HG02840 (cell line): ENCODE data around the gene KIF3A.
"Not testable (repeated sequence)": the region's sequence is repeated elsewhere in the genome, so short reads cannot be mapped to it uniquely, and the experiment has no call there.

Source experiments
- ATAC-seq: cut with Tn5 transposase; IDR thresholded peaks from one replicate; pipeline ENCODE4 v1.9.1; 2021; ENCODE audit warnings: mild to moderate bottlenecking, moderate library complexity, moderate number of reproducible peaks; ENCODE audit not compliant: unreplicated experiment, low FRiP score

KIF3A gene

DNA sequence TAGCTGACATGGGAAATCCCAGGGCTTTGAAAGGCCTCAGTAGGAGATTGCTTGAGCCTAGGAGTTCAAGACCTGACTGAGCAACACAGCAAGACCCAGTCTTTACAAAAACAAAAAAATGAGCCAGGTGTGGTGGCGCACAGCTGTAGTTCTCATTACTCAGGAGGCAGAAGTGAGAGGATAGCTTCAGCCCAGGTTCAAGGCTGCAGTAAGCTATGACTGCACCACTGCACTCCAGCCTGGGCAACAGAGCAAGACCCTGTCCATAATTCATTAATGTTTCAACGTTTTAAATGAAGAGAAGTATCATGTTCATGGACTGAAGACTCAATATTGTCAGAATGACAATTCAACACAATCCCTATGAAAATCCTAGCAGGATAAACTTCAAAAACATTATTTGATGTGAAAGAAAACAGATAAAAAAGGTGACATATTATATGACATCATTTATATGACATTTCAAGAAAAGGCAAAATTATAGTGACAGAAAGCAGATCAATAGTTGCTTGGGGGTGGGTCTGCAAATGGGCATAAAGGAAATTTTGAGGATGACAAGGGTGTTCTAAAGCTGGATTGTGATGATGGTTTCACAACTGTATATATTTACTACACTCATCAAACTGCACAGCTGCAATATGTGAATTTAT lies 3.7 kb downstream of the KIF3A start:
- no peak for ATAC-seq

DNA sequence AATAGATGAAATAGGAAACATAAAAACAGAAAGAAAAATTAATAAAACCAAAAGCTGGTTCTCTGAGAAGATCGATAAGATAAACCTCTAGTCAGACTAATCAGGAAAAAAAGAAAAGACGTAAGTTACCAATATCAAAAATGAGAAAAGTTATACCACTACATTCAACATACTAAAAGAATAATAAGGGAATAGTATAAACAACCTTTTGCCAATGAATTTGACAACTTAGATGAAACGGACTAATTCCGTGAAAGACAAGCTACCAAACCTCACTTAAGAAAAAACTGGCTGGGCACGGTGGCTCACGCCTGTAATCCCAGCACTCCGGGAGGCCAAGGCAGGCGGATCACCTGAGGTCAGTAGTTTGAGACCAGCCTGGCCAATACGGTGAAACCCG lies 7.5 kb downstream of the KIF3A start:
- no peak for ATAC-seq

DNA sequence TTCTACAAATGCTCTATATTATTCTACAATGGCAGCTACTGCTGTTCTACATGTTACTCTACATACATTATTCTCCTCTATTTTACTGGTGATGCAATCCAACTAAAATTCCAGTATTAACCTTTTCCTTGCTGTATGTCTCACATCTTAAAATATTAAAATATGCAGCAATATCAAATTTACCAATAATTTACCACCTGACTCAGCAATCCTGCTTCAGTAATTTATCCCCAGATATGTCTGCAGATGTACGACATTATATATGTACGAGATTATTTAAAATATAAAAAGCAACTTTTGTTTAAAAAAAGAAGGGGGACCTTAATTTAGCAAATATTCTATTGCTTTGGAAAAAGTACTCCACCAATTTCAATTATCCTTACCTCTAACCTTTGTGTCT lies 11.6 kb downstream of the KIF3A start:
- no peak for ATAC-seq

DNA sequence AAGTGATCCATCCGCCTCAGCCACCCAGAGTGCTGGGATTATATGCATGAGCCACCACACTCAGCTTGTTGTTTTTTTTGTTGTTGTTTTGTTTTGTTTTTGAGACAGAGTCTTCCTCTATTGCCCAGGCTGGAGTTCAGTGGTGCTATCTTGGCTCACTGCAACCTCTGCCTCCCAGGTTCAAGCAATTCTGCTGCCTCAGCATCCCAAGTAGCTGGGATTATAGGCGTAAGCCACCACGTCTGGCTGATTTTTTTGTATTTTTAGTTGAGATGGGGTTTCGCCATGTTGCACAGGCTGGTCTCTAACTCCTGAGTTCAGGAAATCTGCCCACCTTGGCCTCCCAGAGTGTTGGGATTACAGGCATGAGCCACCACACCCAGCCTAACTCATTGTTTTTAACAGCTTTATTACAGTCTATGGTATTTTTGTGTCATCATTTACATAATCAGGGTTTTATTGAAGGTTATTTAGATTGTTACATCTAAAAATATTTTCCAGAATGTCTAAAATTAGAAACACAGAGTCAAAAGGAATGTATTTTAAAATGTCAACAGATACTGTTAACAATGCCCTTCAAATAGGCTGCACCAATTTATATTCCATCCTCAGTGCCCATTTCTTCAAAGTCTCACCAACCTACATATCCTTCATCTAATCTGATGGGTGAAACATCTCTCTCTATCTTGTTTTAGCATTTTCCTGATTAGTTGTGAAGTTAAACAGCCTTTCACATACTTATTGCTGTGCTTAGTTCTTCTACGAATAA lies 18.6 kb downstream of the KIF3A start:
- ATAC-seq, result no peak

DNA sequence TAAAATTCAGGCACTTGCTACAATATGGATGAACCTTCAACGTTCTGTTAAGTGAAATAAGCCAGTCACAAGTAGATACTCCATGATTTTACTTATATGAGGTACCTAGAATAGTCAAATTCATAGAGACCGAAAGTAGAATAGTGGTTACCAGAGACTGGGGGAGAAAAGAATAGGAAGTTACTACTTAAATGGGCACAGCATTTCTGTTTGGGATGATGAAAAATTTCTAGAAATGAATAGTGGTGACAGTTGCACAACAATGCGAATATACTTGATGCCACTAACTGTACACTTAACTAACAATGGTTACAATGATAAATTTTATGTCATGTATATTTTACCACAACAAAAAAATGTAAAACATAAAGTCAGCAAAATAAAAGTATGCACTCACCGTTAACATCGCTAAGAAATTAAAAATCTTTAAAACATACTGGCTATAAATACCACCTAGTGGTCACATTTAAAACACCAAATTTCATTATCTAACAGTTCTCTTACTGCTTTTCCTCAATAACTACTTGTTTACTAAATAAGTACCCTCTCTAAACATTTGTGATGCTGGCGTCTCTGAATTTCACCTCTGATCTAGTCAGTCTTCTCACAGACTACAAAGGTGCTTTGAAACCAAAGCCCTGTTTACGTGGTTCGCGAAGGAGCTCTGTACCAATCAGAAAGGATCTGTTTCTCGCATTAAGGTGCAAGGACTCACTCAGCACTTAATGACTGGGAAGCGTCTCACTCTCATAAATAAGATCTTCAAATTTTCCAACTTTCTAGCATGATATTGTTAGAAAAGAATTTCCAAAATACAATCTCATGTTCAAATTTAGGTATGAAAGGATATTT lies 22.7 kb downstream of the KIF3A start:
- ATAC-seq, result no peak

DNA sequence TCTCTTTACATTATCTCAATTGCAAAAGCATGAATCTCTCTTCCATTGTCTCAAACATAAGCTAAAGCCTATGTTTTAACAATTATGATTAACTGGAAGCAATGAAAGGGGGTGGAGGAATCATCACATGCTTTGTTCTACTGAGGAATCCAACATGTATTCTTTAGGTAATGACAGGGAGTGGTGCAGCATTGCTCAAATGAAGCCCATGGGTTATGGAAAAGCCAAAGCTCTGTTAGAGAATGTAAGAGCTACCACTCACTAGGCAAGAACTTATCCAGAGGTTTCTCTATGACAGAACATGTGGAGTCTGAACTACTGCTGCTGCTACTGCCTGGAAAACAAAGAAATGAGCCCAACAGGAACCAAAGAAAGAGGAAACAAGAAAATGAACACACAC lies 28.7 kb downstream of the KIF3A start:
- no peak for ATAC-seq

DNA sequence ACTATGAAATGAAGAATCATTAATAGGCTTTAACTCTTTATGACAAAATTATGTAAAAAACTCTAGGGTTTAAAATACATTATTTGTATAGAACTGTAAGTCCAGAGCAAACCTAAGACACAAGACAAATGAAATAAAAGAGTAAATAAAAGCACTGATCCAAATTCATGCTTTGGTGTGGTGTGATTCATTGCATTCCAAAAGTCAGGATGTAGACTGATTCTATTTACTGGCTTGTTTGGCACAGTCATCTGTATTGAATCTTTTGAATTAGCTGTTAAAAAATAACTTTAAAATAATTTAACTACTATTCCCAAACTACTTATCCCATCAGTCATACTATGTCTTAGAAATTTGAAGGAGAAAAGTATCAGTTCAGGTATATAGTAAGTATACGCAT lies 32.5 kb downstream of the KIF3A start:
- ATAC-seq, result no peak

DNA sequence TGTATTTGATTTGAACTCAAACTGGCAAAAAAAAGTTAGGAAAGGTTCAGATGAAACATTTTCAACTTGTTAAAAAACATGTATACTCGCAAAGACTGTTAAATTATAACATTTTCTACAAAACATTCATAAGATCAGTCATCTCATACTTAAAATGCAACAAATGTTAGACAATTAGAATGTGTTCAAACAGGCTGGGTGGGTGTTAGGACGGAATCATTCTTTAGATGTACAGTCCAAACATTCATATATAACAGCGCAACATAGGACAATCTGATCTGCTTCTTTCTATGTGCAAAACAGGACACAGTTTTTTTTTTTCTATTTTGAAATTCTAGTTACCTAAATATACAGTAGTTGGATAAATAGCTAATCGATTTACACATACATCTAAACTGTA lies 41.4 kb downstream of the KIF3A start:
- ATAC-seq, result no peak

DNA sequence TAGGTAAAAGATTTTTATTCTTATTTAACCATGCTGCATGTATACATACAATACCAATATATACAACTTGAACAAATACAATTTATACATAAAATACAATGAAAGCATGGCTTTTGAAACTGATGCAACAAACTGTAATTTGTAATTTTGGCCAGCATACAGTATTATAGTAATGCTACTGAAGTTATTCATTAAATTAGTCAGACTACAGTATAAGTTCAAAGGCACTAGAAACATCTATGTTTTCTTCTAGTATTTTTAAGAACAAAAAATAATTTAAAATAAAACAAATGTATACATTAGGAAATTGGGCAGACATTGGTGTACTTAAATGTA lies 44.7 kb downstream of the KIF3A start:
- no peak for ATAC-seq

DNA sequence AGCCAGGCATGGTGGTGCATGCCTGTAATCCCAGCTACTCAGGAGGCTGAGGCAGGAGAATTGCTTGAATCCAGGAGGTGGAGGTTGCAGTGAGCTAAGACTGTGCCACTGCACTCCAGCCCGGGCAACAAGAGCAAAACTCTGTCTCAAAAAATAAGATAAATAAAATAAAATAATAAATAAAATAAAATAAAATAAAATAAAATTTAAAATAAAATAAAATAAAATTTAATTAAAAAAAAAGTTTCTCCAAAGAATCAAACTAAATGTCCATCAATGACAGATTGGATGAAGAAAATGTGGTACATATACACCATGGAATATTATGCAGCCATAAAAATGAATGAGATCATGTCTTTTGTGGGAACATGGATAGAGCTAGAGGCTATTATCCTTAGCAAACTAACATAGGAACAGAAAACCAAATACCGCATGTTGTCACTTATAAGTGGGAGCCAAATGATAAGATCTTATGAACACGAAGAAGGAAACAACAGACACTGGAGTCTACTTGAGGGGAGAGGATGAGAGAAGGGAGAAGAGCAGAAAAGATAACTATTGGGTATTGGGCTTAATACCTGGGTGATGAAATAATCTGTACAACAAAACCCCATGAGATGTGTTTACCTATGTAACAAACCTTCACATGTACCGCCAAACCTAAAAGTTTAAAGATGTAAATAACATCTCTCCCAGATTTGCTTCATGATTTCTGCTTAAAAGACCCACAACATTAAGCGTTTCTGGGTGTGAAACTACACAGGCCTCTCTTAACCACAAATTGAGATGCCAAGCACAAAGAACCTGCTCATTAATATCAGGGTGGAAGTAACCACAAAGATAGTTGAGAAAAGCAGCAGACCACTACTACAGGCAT lies 45.4 kb downstream of the KIF3A start:
- ATAC-seq, result not testable (repeated sequence)

DNA sequence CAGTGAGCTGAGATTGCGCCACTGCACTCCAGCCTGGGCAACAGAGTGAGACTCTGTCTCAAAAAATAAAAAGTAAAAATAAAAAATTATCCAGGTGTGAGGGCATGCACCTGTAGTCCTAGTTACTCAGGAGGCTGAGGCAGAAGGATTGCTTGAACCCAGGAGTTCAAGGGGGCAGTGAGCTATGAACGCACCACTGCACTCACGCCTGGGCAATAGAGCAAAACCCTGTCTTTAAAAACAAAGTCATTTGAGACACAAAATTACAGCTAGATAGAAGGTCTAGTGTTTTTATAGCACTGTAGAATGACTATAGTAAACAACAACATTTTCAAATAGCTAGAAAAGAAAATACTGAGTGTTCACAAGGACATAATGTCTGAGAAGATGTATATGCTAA lies 47.2 kb downstream of the KIF3A start:
- ATAC-seq, result no peak

DNA sequence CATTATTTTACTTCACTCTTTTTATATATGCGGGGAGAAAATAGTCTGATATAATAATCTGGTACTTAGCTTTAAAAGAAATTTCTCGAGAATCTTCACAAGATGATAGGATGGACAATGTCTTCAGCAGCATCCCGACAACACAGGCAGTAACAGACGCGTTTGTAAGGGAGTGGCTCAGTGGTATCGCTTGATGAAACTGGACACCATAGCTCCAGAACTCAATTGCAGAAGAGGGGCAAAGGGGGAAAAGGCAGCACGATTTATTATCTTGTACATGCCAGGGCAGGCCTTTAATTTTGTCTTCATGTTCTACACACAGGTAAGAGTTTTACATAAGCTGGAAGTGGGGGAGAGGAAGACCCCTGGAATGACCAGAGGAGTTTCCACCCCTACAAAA lies 47.8 kb downstream of the KIF3A start:
- ATAC-seq, result no peak

DNA sequence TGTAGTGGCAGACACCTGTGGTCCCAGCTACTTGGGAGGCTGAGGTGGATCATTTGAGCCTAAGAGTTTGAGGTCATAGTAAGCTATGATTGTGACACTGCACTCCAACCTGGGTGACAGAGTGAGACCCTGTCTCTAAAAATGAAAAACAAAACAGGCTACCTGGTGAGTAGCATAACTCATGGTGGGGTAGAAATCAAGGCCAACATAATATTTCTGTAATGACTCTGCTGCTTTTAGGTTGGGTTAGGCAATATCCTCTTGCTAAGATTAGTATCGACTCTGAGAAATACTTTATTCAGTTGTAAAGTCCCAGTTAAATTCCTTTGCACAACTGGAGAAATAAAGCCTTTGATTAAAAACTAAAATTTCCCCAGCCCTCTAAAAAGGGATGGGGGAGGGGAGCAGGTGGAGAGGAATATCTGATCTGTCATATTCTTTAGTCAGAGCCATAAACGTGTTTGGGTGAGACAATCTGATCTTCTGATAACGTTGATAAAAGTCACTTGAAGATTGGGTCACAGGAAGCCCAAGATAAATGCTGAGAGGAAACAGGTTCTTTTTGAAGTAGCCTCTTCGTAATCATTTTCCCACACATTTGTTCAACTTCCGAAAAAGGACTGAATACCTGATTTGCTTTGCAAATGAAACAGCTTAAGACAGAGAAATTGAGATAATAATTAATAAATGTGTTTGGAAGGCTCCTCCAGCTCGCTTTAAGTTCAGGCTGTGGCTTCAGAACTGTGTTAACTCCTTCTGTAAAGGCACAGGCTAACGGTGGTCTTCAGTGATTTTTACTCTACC lies 48.6 kb downstream of the KIF3A start:
- ATAC-seq, result peak; percentile 55

DNA sequence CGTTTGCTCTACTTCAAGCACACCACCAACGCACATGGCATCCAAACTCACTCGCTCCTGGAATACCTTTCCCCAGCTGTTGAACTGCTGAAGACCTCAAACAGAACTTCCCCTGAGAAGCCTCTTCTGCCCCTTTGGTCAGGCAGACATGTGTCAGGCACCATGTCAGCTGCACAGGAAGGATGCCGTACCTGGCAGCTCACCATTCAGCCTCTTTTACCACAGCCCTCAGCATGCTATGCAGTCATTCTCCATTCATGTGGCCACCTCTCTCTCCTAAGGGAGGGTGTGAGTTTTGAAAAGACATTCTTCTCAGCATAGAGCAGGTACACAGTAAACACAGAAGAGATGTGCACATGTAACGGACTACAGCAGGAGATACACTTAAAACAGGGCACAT lies 49.4 kb downstream of the KIF3A start:
- no peak for ATAC-seq

DNA sequence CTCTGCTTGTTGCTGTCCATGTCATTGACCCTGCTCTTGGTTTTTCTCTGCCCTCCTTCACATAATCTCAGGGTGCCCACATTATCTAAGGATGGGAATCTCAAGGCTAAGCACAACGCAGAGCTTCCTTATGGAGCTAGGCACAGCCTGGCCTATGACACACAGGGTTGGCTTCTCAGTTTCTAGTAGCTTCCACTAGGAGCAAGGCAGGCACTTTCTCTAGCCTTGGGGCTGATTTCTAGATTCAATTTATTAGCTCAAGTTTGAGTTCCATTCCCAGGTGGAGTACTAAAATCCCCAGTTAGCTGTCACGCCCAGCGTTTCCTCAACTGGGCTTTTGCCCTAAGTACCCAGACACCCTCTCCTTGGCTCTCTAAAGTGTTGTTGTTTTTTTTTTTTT lies 51.2 kb downstream of the KIF3A start:
- ATAC-seq, result no peak

DNA sequence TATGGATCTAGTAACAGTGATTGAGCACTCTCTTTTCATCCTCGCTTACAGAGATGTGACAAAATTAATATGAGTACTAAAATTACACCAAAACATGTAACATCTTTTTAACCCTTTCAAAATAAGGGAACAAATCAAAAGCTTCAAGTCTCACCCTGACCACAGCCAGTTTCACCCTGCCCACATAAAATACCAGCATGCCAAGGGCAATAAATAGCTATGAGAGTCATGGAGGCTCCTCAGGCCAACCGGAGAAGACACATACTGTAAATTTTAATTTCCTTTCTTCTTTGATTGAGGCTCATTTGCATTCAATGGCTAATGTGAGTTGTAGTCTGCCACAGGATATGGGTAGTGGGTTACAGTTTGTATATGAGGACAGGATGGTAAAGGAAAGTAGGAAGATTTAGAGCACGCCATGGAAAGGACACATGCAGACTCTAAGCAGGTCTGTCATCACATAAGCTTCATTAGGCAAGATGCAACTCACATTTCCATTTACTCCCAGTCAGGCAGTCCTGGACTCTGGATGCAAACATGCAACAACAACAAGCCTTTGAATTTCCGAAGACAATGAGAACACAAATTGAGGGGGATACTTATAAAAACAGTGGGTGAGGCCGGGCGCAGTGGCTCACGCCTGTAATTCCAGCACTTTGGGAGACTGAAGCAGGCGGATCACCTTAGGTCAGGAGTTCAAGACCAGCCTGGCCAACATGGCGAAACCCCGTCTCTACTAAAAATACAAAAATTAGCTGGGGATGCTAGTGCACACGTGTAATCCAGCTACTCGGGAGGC lies 52.2 kb downstream of the KIF3A start:
- ATAC-seq, result no peak

DNA sequence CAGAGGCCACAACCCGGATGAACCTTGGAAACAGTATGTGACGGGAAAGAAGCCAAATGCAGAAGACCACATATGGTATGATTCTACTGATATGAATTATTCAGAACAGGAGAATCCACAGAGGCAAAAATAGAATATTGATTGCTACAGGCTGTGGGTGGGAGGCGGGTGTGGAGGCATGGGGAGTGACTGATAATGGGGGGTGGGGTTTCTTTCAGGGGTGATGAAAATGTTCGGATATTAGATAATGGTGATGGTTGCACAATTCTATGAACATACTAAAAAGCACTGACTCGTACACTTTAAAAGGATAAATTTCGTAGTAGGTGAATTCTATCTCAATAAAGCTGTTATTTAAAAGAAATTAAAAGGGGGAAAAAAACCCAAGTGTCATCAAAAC lies 52.9 kb downstream of the KIF3A start:
- no peak for ATAC-seq

DNA sequence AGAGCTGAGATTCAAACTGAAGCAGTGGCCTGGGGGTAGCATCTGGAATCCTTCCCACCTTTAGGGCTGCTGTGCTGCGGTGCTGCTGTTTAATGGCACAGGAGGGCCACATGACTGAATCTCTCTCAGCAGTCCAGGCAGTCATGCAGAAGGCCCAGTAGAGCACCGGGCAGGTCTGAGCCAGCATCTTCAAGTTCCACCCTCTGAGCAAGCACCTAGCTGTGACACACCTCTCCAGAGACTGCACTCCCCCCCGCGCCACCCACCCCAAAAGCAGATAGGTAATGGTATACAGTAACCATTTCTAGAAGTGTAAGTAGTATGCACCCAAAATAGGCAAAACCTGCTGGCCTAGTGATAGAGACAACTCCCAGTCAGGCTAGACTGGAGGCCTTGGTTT lies 55.4 kb downstream of the KIF3A start:
- ATAC-seq, result no peak

DNA sequence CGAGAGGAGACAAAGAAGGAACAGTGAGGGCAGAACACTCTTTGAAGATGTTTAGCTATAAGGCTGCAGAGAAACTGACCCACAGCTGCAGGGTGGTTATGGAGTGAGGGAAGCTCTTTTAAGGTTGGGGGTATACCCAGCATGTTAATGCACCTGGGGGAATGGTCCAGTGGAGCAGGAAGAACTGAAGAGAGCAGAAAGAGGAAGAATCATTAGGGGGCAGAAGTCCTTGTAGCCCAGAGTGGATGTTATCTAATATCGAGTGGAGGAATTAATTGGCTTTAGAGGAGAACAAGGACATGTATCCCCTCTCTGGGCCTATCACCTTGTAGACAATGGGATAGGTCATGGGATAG lies 55.9 kb downstream of the KIF3A start:
- ATAC-seq, result no peak
